Transverse colon (tissue), 4 donors: ENCODE measurements around the gene BAG2. TPM values are rescaled to one million over a fixed set of nuclear protein-coding genes. Genes with fewer than 3 reads are reported as not detected.
A peak's percentile ranks its signal among the peaks of the same experiment; 100 is the strongest.

Experiments
- DNase-seq: peaks from one replicate; pipeline ENCODE4 v3.0.0-alpha.2; 2019
- H3K27ac ChIP-seq, 4 donors: fragments of 200-600 bp; sonication (generic); 2 replicates each; pipeline ENCODE4 v1.5.1; 2016 to 2018; ENCODE audit warnings: inconsistent platforms in 4 of 4
- H3K27me3 ChIP-seq: fragments of 200-600 bp; sonication (generic); 2 replicates; pipeline ENCODE4 v1.5.1; 2017; ENCODE audit warnings: inconsistent platforms
- H3K36me3 ChIP-seq, 4 donors: fragments of 200-600 bp; sonication (generic); 2 replicates each; pipeline ENCODE4 v1.5.1; 2017 to 2019; ENCODE audit warnings: inconsistent platforms in 4 of 4
- H3K4me1 ChIP-seq, 4 donors: fragments of 200-600 bp; sonication (generic); 2 replicates each; pipeline ENCODE4 v1.5.1; 2017 to 2020; ENCODE audit warnings: inconsistent platforms in 4 of 4
- H3K4me3 ChIP-seq, 4 donors: fragments of 200-600 bp; sonication (generic); 1 replicate in 1 of 4; 2 replicates in 3 of 4; pipeline versions ENCODE4 v1.5.1 to v1.6.1; 2017 to 2019; ENCODE audit warnings: inconsistent platforms in 4 of 4
- H3K9me3 ChIP-seq, 2 donors: fragments of 200-600 bp; sonication (generic); 2 replicates each; pipeline ENCODE4 v1.5.1; 2017 to 2019; ENCODE audit warnings: inconsistent platforms in 2 of 2
- EP300 ChIP-seq: sonication (generic); formaldehyde crosslinking; IDR thresholded peaks from one replicate; pipeline ENCODE4 v1.6.1; 2017; ENCODE audit warnings: antibody characterized with exemption, low read depth
- POLR2A ChIP-seq: fragments of 450-650 bp; IDR thresholded peaks from one replicate; pipeline ENCODE4 v1.6.1; 2016; ENCODE audit warnings: antibody characterized with exemption, mild to moderate bottlenecking, moderate library complexity
- POLR2AphosphoS5 ChIP-seq, 3 donors: sonication (generic); formaldehyde crosslinking; IDR thresholded peaks; one replicate each; pipeline ENCODE4 v1.6.1; 2016; ENCODE audit warnings: antibody characterized with exemption in 3 of 3
- WGBS, 2 donors: methylation state at CpG; one replicate each; pipeline ENCODE4 v1.1.5; 2018; ENCODE audit warnings: low coverage in 1 of 2; 5-methylcytosine and 5-hydroxymethylcytosine counted together
- in situ Hi-C, 4 donors: fragments of 200-750 bp; cut with MboI; loops; one replicate each; pipeline versions ENCODE4 v1.15.0 to v1.15.1; 2017; ENCODE audit warnings: low sequenced_read_pairs in 3 of 4, low pct_ligation_motif_present in 1 of 4, low pct_unique_long_range_greater_than_20kb in 1 of 4
- intact Hi-C: fragments of 100-400 bp; cut with DNase I; formaldehyde crosslinking; loops from one replicate; pipeline ENCODE4 v1.15.1; 2023; ENCODE audit warnings: low total_unique reads
- total RNA-seq, 4 donors: library from RNA; depleted of rRNA; stranded (reverse); fragments of >200 nt; gene quantifications; one replicate each; pipeline ENCODE4 v1.1.0, GENCODE V29; 2016
- TF ChIP-seq, protein P1 (sequence below), 5 experiments: fragments of 200-600 bp in 3 of 5; fragments of 450-650 bp in 2 of 5; sonication (generic) in 3 of 5; IDR thresholded peaks; 1 replicate in 2 of 5; 2 replicates in 3 of 5; pipeline ENCODE4 v1.5.1; 2016 to 2017; ENCODE audit warnings: antibody characterized with exemption in 5 of 5, inconsistent platforms in 3 of 5, mild to moderate bottlenecking in 2 of 5, moderate library complexity in 1 of 5

The BAG2 gene
- total RNA-seq, 4 donors from 2014 or later, result 7.1 to 49.0 (median 10.7) TPM

GRCh38 chr6:57198926-57199636 is 27.0 kb downstream of the BAG2 start:
- TF ChIP-seq EP300 (no peak), POLR2A (no peak), POLR2AphosphoS5 (IDR thresholded peaks at IDR 0.05) (no peak)
- TF ChIP-seq, protein P1, sequence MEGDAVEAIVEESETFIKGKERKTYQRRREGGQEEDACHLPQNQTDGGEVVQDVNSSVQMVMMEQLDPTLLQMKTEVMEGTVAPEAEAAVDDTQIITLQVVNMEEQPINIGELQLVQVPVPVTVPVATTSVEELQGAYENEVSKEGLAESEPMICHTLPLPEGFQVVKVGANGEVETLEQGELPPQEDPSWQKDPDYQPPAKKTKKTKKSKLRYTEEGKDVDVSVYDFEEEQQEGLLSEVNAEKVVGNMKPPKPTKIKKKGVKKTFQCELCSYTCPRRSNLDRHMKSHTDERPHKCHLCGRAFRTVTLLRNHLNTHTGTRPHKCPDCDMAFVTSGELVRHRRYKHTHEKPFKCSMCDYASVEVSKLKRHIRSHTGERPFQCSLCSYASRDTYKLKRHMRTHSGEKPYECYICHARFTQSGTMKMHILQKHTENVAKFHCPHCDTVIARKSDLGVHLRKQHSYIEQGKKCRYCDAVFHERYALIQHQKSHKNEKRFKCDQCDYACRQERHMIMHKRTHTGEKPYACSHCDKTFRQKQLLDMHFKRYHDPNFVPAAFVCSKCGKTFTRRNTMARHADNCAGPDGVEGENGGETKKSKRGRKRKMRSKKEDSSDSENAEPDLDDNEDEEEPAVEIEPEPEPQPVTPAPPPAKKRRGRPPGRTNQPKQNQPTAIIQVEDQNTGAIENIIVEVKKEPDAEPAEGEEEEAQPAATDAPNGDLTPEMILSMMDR (IDR thresholded peaks at IDR 0.05), result no peak
- DNase-seq, result peak; percentile 53
- no peak overlapping the region for H3K4me3 ChIP-seq
- WGBS, 2 donors, result 28 to 59% methylated on average over 2 to 6 of the region's 6 CpGs
- no peaks in the 10 kb centered on the region for H3K9me3 ChIP-seq
- H3K4me1 ChIP-seq, result peaks cover 4 to 23% (median 10%) of the 10 kb centered on the region in 4 donors
- H3K27me3 ChIP-seq, result no peaks in the 10 kb centered on the region
- peak overlapping the region; percentile 21 to 68 (median 54) for H3K27ac ChIP-seq
- intact Hi-C loops, result no loop called here
- H3K36me3 ChIP-seq, result no peaks in the 10 kb centered on the region
- in situ Hi-C loops, result loop anchor here in 2 of 4 donors (25.0 kb wide), 1 partner anchor 113 kb away; the partner anchor contains the start of gene PRIM2 (in 2 of the 2)

- Histone ChIP-seq H3K4me3 (no peak overlapping the region), H3K9me3 (no peaks in the 10 kb centered on the region), H3K27ac (peak overlapping the region in 2 of 4 donors; percentile 57 to 68), H3K27me3 (no peaks in the 10 kb centered on the region), H3K4me1 (peaks cover 4 to 23% (median 10%) of the 10 kb centered on the region in 4 donors), H3K36me3 (no peaks in the 10 kb centered on the region)
- WGBS, 2 donors, result 43 to 75% methylated on average over 1 of the region's 1 CpG
- in situ Hi-C loops, result no loop called here
- DNase-seq, result no peak
- intact Hi-C loops, result no loop called here
- TF ChIP-seq, protein P1 (IDR thresholded peaks at IDR 0.05), result no peak
- no peak for TF ChIP-seq POLR2A
- no peak for TF ChIP-seq EP300
Observed at GRCh38 chr6:57201718-57202117, 29.6 kb downstream of the BAG2 start.

- H3K4me1 ChIP-seq, result peaks cover 0 to 6% (median 0%) of the 10 kb centered on the region in 4 donors
- H3K9me3 ChIP-seq, result no peaks in the 10 kb centered on the region
- no peak overlapping the region for H3K4me3 ChIP-seq
- in situ Hi-C loops (no loop called here), intact Hi-C loops (no loop called here)
- TF ChIP-seq, protein P1 (IDR thresholded peaks at IDR 0.05), result no peak
- TF ChIP-seq POLR2AphosphoS5 (IDR thresholded peaks at IDR 0.05), result no peak
- TF ChIP-seq POLR2A, result no peak
- no peak for DNase-seq
- peak overlapping the region in 3 of 4 donors; percentile 8 to 37 (median 24) for H3K27ac ChIP-seq
- 57 to 74% methylated on average over 4 to 7 of the region's 7 CpGs for WGBS, 2 donors
- H3K27me3 ChIP-seq, result no peaks in the 10 kb centered on the region
- no peaks in the 10 kb centered on the region for H3K36me3 ChIP-seq
Observed at GRCh38 chr6:57205550-57206328, 33.6 kb downstream of the BAG2 start.

DNA sequence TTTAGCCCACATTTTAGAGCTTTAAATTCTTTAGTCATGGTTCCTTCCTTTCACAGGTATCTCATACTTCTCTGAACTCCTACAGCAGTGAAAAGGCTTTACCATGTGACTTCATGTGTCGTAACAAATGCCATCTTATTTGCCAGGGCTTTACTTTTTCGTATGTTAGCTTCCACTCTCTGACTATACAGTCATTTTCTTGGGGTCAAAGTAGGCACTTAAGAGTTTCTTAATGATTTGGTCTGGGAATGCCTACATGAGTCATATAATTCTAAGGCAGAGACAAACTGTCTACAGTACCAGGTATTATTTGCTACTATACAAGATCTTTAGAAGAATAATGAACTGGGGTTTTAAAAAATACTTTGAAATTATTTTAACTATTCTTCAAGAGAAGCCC is 35.0 kb downstream of the BAG2 start:
- in situ Hi-C loops, result no loop called here
- Histone ChIP-seq H3K27me3 (no peaks in the 10 kb centered on the region), H3K36me3 (no peaks in the 10 kb centered on the region), H3K27ac (peak overlapping the region in 3 of 4 donors; percentile 8 to 37 (median 24)), H3K9me3 (no peaks in the 10 kb centered on the region), H3K4me3 (no peak overlapping the region), H3K4me1 (peaks cover 0 to 6% (median under 1%) of the 10 kb centered on the region in 4 donors)
- no peak for DNase-seq
- WGBS, 2 donors, result 70 to 71% methylated on average over 2 of the region's 2 CpGs
- TF ChIP-seq EP300 (no peak), POLR2AphosphoS5 (IDR thresholded peaks at IDR 0.05) (no peak), POLR2A (no peak)
- TF ChIP-seq, protein P1 (IDR thresholded peaks at IDR 0.05), result no peak
- intact Hi-C loops, result no loop called here
